GM23248 (cell line): ENCODE measurements around the gene CDK8.

Experiments
- EZH2 ChIP-seq: fragments of 200-600 bp; sonication (generic); IDR thresholded peaks from 2 replicates; pipeline ENCODE4 v1.6.1; 2018; ENCODE audit warnings: antibody characterized with exemption, mild to moderate bottlenecking; ENCODE audit not compliant: insufficient read depth, poor library complexity, severe bottlenecking
- EZH2phosphoT487 ChIP-seq: fragments of 200-600 bp; sonication (generic); IDR thresholded peaks from 2 replicates; pipeline ENCODE4 v1.6.1; 2018; ENCODE audit warnings: antibody characterized with exemption, moderate library complexity, mild to moderate bottlenecking, low read depth; ENCODE audit not compliant: insufficient read depth

DNA sequence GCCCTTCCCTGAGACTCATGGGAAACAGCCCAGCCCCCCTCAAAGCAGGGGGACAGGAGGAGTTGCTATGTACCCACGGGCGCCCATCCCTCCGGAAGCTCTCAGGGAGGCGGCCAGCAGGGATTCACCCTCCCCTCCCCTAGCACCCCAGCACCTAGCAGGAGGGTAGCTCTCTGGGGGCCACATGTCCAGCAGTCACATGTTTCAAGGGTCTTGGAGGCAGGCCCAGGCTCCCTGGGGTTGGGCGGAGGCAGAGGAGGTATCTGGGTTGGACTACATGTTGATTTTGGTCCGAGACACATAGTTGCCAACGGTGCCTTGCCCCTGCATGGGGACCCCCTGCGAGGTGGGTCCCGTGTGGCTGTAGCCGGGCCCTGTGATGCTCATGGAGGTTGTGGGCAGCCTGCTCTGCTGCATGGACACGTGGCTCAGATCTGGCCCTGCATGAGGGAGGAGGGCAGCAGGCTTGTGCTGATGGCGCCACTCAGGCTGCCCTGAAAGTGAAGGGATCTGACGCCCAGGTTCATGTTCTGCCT, 24.8 kb upstream of the CDK8 start:
- no peak for TF ChIP-seq EZH2phosphoT487
- TF ChIP-seq EZH2: no peak
